DMS53 treated with DMSO at 0.1 percent for 48 hours (cell line): ENCODE measurements around the gene SPTY2D1.
A peak's percentile ranks its signal among the peaks of the same experiment; 100 is the strongest.
"Not testable (repeated sequence)": the region's sequence is repeated elsewhere in the genome, so short reads cannot be mapped to it uniquely, and the experiment has no call there.

Source experiments
- DNase-seq: peaks from one replicate; lab custom pipeline; 2025; ENCODE audit not compliant: unreplicated experiment; lab: John Stamatoyannopoulos, UW

The SPTY2D1 gene

DNA sequence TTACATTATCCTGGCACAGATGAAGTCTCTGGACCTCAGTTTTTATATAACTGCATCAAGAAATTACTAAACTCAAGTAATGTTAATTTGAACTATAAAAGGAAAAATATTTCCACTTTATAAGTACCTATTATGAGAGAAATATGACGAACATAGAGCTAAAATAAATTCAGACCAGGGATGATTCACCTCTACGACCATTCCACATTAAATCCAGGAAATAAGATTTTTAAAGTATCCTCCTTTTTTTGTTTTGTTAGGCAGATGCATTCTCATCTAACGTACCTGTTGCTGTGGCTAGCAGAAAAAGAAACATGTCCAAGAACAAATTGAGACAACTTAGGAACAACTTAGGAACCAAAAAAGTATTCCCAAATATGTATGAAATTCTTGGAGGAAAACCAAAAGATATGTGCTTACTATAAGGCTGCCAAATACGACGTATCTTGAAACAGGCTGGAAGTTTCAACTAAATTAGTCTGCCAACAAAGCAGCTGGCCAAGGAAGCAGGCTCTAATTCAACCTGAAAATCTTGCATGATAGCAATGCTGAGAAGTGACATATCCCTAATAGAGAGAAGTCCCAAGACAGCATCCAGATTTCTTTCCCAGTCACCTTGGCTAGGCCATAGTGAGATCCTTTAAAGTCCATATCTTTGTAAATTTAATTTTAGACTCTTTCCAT, 15.7 kb downstream of the SPTY2D1 start:
- no peak for DNase-seq

DNA sequence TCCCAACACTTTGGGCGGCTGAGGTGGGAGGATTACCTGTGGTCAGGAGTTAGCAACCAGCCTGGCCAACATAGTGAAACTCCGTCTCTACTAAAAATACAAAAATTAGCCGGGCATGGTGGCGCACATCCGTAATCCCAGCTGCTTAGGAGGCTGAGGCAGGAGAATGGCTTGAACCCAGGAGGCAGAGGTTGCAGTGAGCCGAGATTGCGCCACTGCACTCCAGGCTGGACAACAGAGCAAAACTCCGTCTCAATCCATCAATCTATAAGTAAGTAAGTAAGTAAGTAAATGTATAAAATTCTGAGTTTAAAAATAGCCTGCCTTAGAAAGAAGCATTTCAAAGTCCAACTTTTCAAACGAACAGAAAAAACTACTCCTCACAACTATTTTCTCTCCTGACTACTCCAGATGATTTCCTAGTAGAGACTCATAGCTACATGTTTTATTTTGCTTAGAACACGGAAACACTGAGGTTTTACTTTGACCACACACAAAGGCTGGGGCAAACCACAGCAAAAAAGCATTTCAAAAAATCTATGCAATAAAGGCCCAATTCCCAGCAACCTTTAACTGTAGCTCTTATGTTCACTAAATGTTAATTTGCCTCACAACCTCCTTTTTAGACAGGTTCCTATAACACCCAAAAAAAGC, 16.3 kb downstream of the SPTY2D1 start:
- DNase-seq: no peak

GRCh38 chr11:18615628-18616392, 18.3 kb downstream of the SPTY2D1 start:
- DNase-seq: no peak

- DNase-seq: no peak
These were observed 19.5 kb downstream of the SPTY2D1 start for GRCh38 chr11:18614667-18615066.

DNA sequence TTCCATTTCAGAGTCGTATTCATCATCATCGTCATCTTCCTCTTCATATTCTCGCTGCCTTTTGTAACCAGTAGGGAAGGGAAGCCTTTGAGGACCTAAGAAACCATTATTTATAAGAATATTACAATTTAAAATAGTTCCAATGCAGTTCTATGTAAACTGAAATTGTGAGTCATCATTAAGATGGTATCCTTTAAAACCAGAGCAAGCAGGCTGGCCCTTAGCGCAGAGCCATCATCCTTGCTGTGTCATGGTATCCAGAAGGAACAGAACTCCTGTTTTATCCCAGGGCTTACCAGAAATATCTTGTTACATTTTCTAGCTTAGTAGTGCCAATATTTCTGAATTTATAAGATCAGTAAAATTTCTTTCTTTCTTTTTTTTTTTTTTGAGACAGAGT, 21.7 kb downstream of the SPTY2D1 start:
- no peak for DNase-seq

GRCh38 chr11:18611196-18611595, 22.9 kb downstream of the SPTY2D1 start:
- DNase-seq: no peak

GRCh38 chr11:18608376-18608775, 25.8 kb downstream of the SPTY2D1 start:
- no peak for DNase-seq

- no peak for DNase-seq
These were observed 33.1 kb downstream of the SPTY2D1 start for GRCh38 chr11:18600915-18601569.

DNA sequence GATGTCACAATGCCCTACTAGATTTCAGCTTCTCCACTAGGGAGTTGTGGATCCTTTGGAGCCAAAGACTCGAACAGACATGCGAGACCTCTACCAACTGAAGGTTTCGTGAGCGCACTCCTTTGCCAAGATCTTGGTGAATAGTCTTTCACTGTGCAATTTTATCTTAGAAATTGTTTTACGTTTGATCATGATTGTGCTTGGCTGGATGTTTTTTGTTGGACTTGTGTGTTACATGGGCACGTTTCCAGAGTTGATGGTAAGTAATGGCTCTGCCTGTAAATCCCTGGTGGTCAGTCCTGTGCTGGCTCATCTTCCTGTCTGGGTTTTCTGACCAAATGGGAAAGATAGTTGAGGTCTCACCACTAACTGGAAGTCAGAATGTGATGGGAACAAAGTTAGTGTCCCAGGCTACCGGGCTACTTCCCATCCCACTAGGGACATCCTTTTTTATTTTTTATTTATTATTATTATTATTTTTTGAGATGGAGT, 34.4 kb downstream of the SPTY2D1 start, which contains the start of gene MISFA:
TSS of gene MISFA (plus strand) at position 51 of the 492 bp plus-strand sequence. CDS start at position 191, 140 bp downstream.
- DNase-seq: no peak

- no peak for DNase-seq
These were observed 39.0 kb downstream of the SPTY2D1 start for GRCh38 chr11:18594999-18595749.

GRCh38 chr11:18594088-18594487, 40.1 kb downstream of the SPTY2D1 start:
- not testable (repeated sequence) for DNase-seq

- DNase-seq: no peak
These were observed 43.6 kb downstream of the SPTY2D1 start for GRCh38 chr11:18590571-18590970.

- DNase-seq: peak; percentile 78
These were observed 45.6 kb downstream of the SPTY2D1 start, which contains the start of gene UEVLD for GRCh38 chr11:18588297-18589252. TSS of gene UEVLD (minus strand) at chr11:18588734. CDS start at chr11:18588654, 80 bp downstream.

DNA sequence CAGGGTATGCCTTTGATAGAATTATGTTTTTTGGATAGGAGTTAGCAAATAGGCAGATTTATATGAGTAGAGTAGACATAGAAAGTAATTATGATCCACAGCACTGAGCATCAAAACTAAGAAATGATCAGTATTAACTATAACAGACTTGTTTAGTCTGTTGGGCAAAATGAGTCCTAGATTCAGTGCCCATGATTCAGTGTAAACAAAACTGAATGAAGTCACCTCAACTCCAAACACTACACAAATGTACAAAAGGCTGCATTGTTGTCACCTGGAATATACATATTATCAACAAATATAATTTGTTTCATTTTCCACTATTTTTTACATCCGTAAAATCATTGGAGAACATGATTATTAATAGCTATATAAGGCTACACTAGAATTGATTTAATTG, 52.3 kb downstream of the SPTY2D1 start:
- DNase-seq: peak; percentile 21

GRCh38 chr11:18580113-18580766, 53.9 kb downstream of the SPTY2D1 start:
- DNase-seq: no peak

- peak; percentile 80 for DNase-seq
These were observed 55.1 kb downstream of the SPTY2D1 start for GRCh38 chr11:18578975-18579598.

- no peak for DNase-seq
These were observed 58.8 kb downstream of the SPTY2D1 start for GRCh38 chr11:18575361-18575760.

- no peak for DNase-seq
These were observed 67.1 kb downstream of the SPTY2D1 start for GRCh38 chr11:18567081-18567480.
